DND-41 (cell line): Measurements from ENCODE around the gene GTF2H3.

Experiments
- ATAC-seq: fragments of 200-7000 bp; cut with Tn5 transposase; 3 replicates; pipeline ENCODE4 v1.9.1; 2021; ENCODE audit warnings: low read depth; ENCODE audit not compliant: insufficient read depth
- DNase-seq: peaks from one replicate; pipeline ENCODE4 v3.0.0-alpha.2; 2020
- H2AFZ ChIP-seq: 2 replicates; pipeline ENCODE4 v1.6.0; 2012; ENCODE audit warnings: low read depth, low read length
- H3K27ac ChIP-seq: 2 replicates; pipeline ENCODE4 v1.5.1; 2012; ENCODE audit warnings: low read length, inconsistent platforms
- H3K27me3 ChIP-seq: fragments of 200-600 bp; sonication (generic); 2 replicates; pipeline ENCODE4 v1.6.0; 2012; ENCODE audit warnings: low read length, mild to moderate bottlenecking, inconsistent platforms; ENCODE audit not compliant: insufficient read depth, poor library complexity
- H3K36me3 ChIP-seq: 2 replicates; pipeline ENCODE4 v1.5.1; 2012; ENCODE audit warnings: low read length, inconsistent platforms; ENCODE audit not compliant: insufficient read depth
- H3K4me1 ChIP-seq: 2 replicates; pipeline ENCODE4 v1.5.1; 2012; ENCODE audit warnings: mild to moderate bottlenecking, low read length; ENCODE audit not compliant: insufficient read depth
- H3K4me2 ChIP-seq: 2 replicates; pipeline ENCODE4 v1.6.0; 2012; ENCODE audit warnings: mild to moderate bottlenecking, moderate library complexity, low read length, inconsistent platforms; ENCODE audit not compliant: insufficient read depth
- H3K4me3 ChIP-seq, 2 experiments: fragments of 200-600 bp in 1 of 2; shearing (Covaris generic) in 1 of 2; 2 replicates each; pipeline ENCODE4 v1.5.1; 2012 to 2016; ENCODE audit warnings: inconsistent platforms in 2 of 2, low read length in 2 of 2, mild to moderate bottlenecking in 2 of 2, low read depth in 1 of 2, moderate library complexity in 1 of 2
- H3K79me2 ChIP-seq: 2 replicates; pipeline ENCODE4 v1.6.0; 2012; ENCODE audit warnings: low read length, inconsistent platforms; ENCODE audit not compliant: insufficient read depth
- H3K9ac ChIP-seq: 2 replicates; pipeline ENCODE4 v1.6.0; 2012; ENCODE audit warnings: low read depth, mild to moderate bottlenecking, inconsistent platforms, low read length, moderate library complexity
- H3K9me3 ChIP-seq: 2 replicates; pipeline ENCODE4 v1.5.1; 2012; ENCODE audit warnings: low read length, moderate library complexity, mild to moderate bottlenecking, inconsistent platforms; ENCODE audit not compliant: insufficient read depth, severe bottlenecking
- H4K20me1 ChIP-seq: 2 replicates; pipeline ENCODE4 v1.6.0; 2012; ENCODE audit warnings: low read length; ENCODE audit not compliant: insufficient read depth
- CTCF ChIP-seq: IDR thresholded peaks from 2 replicates; pipeline ENCODE4 v1.5.1; 2012; ENCODE audit warnings: borderline replicate concordance, low read length, moderate library complexity, mild to moderate bottlenecking; ENCODE audit not compliant: poor library complexity, severe bottlenecking; ENCODE audit errors: extremely low read depth
- EZH2 ChIP-seq: IDR thresholded peaks from 3 replicates; pipeline ENCODE4 v1.6.1; 2012; ENCODE audit warnings: borderline replicate concordance, low read depth, mild to moderate bottlenecking, moderate library complexity, low read length, inconsistent platforms; ENCODE audit not compliant: severe bottlenecking

Gene GTF2H3

DNA sequence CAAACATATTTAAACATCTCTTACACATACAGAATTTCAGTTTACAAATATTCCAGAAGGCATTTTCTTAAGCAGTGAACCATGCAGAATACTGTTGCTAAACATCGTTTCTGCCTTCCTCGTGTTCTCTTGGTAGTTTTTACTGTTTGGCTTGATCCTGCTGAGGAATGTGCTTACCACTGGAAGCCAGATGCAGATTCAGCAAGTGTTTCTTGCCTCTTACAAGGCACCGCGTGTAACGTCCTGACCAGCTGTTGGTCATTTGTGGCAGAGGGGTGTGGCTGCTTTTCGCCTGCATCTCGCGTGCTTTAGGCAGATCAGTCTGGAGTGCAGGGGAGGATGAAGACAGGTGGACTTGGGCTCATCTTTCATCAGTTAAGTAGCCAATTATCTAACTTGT is 12.5 kb upstream of the GTF2H3 start:
- TF ChIP-seq EZH2 (no peak), CTCF (no peak)
- no peak for ATAC-seq
- DNase-seq = no peak
- Histone ChIP-seq H2AFZ (no peak overlapping the region), H3K4me1 (no peaks in the 10 kb centered on the region), H3K4me3 (no peak overlapping the region), H4K20me1 (peaks cover 6% of the 10 kb centered on the region; the same call in 1 of the 2 replicates), H3K9ac (no peak overlapping the region), H3K27ac (no peak overlapping the region), H3K27me3 (no peaks in the 10 kb centered on the region), H3K9me3 (no peaks in the 10 kb centered on the region), H3K4me2 (no peak overlapping the region), H3K36me3 (peaks cover 81% of the 10 kb centered on the region), H3K79me2 (0 out of 2 replicates have a peak, but pooled peaks cover 3% of the 10 kb centered on the region)

DNA sequence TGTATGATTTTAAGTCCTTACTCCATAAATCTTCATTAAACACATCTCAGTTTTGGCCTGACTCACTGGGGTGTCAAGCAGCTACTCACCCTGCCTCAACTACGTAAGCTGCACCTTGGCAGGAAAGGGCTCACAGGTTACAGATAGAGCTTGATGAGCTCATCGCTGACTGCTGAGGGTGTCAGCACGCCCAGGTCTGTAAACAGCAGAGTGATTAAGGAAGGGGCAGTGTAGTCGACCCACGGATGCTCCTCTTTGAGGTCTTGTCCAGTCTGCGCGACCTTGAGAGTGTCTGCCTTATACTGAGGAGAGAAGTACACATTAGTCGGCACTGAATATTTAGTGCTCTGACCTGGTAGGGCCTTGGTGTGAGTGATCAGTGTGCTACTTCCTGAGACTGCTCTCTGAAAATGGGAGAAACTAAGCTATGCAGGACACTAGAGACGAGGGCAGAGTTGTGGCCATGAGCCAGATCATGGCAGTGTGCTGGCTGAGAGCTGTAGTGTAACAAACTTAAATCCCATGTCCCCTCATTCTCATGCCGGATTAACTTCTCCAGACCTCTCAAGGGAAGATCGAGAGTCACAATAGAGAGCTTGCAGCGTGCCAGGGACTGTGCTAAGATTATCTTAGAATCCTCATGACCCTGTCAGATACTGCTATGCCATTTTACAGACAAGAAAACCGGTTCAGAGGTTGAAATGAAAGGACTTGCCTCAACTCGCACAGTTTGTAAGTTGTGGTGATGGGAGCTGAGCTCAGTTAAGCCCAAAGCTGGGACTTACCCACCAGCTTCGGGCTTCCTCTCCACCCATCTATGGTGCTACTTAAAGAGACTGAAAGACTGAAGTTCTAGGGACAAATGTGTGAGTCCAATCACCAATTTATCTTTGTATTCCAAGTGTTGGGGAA is 11.8 kb upstream of the GTF2H3 start:
- Histone ChIP-seq H3K4me1 (no peaks in the 10 kb centered on the region), H3K27me3 (no peaks in the 10 kb centered on the region), H3K36me3 (peaks cover 81% of the 10 kb centered on the region), H3K4me2 (no peak overlapping the region), H3K27ac (no peak overlapping the region), H3K9ac (no peak overlapping the region), H2AFZ (no peak overlapping the region), H3K9me3 (no peaks in the 10 kb centered on the region), H3K79me2 (0 out of 2 replicates have a peak, but pooled peaks cover 3% of the 10 kb centered on the region), H3K4me3 (no peak overlapping the region), H4K20me1 (peaks cover 6% of the 10 kb centered on the region; the same call in 1 of the 2 replicates)
- no peak; the same call in 2 of the 3 replicates for ATAC-seq
- DNase-seq = no peak
- TF ChIP-seq EZH2 = no peak
- TF ChIP-seq CTCF = no peak

DNA sequence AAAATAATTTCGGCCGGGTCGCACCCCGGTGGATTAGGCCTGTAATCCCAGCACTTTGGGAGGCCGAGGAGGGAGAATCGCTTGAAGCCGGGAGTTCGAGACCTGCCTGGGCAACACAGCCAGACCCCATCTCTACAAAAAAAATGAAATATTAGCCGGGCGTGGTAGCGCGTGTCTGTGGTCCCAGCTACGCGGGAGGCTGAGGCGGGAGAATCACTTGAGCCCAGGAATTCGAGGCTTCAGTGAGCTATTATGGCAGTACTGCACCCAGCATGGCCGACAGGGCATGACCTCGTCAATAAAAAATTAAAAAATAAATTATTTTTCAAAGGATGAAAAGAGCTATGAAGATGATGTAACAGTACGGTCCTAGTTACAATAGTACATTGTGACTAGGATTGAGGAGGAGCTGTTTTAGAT is 523 bp downstream of the GTF2H3 start:
- H2AFZ ChIP-seq = peak overlapping the region; percentile 99
- peaks cover 26% of the 10 kb centered on the region for H3K4me1 ChIP-seq
- no peaks in the 10 kb centered on the region for H4K20me1 ChIP-seq
- H3K4me2 ChIP-seq = peak overlapping the region; percentile 66
- peak overlapping the region; percentile 96 to 98 for H3K4me3 ChIP-seq
- peaks cover 61% of the 10 kb centered on the region for H3K79me2 ChIP-seq
- H3K27me3 ChIP-seq = no peaks in the 10 kb centered on the region
- ATAC-seq (no peak), DNase-seq (peak; percentile 24)
- H3K27ac ChIP-seq = peak overlapping the region; percentile 95
- H3K9ac ChIP-seq = peak overlapping the region; percentile 96
- no peak for TF ChIP-seq CTCF
- TF ChIP-seq EZH2 = no peak
- H3K9me3 ChIP-seq = no peaks in the 10 kb centered on the region
- H3K36me3 ChIP-seq = peaks cover 19% of the 10 kb centered on the region
